ENCODE results near the gene CPA2. TPM values are rescaled to one million over a fixed set of nuclear protein-coding genes. Genes with fewer than 3 reads are reported as not detected.
A peak's percentile ranks its signal among the peaks of the same experiment; 100 is the strongest.

Gene CPA2
- total RNA-seq, 1 experiment from 2014 or later: not detected

- no peak for DNase-seq (ENCODE audit: low read depth)
Measured at GRCh38 chr7:130279286-130279685, 12.6 kb downstream of the CPA2 start.

GRCh38 chr7:130279906-130280305, 13.2 kb downstream of the CPA2 start:
- no peak for DNase-seq (ENCODE audit: low read depth)

GRCh38 chr7:130281260-130281659, 14.6 kb downstream of the CPA2 start:
- DNase-seq (ENCODE audit: low read depth): peak; percentile 92

- DNase-seq (ENCODE audit: low read depth): peak; percentile 35
Measured at GRCh38 chr7:130286881-130287280, 20.2 kb downstream of the CPA2 start.

- DNase-seq (ENCODE audit: low read depth): no peak
Measured at GRCh38 chr7:130288168-130288567, 21.5 kb downstream of the CPA2 start.

- peak; percentile 76 for DNase-seq (ENCODE audit: low read depth)
Measured at GRCh38 chr7:130288829-130289228, 22.2 kb downstream of the CPA2 start.

- DNase-seq (ENCODE audit: low read depth): no peak
Measured at GRCh38 chr7:130289478-130289877, 22.8 kb downstream of the CPA2 start.

- DNase-seq (ENCODE audit: low read depth): peak; percentile 74
Measured at GRCh38 chr7:130290745-130291144, 24.1 kb downstream of the CPA2 start.

GRCh38 chr7:130292682-130293257, 26.1 kb downstream of the CPA2 start, which contains the start of gene CPA4:
Gene CPA4 (plus strand): TSS chr7:130293161. CDS start chr7:130293181, 20 bp downstream.
- peak; percentile 99 for DNase-seq (ENCODE audit: low read depth)

- no peak for DNase-seq (ENCODE audit: low read depth)
Measured at GRCh38 chr7:130293521-130293920, 26.9 kb downstream of the CPA2 start.

GRCh38 chr7:130294314-130294713, 27.7 kb downstream of the CPA2 start:
- peak; percentile 91 for DNase-seq (ENCODE audit: low read depth)

GRCh38 chr7:130296221-130296951, 29.7 kb downstream of the CPA2 start:
- DNase-seq (ENCODE audit: low read depth): no peak

GRCh38 chr7:130297628-130298543, 31.2 kb downstream of the CPA2 start:
- DNase-seq (ENCODE audit: low read depth): no peak

GRCh38 chr7:130298544-130299326, 32.1 kb downstream of the CPA2 start:
- DNase-seq (ENCODE audit: low read depth): no peak

GRCh38 chr7:130299866-130300265, 33.2 kb downstream of the CPA2 start:
- peak; percentile 54 for DNase-seq (ENCODE audit: low read depth)

- no peak for DNase-seq (ENCODE audit: low read depth)
Measured at GRCh38 chr7:130301501-130302020, 34.9 kb downstream of the CPA2 start.

- no peak for DNase-seq (ENCODE audit: low read depth)
Measured at GRCh38 chr7:130302649-130303048, 36.0 kb downstream of the CPA2 start.

- no peak for DNase-seq (ENCODE audit: low read depth)
Measured at GRCh38 chr7:130303127-130303526, 36.5 kb downstream of the CPA2 start.

- DNase-seq (ENCODE audit: low read depth): no peak
Measured at GRCh38 chr7:130303551-130303950, 36.9 kb downstream of the CPA2 start.

GRCh38 chr7:130303982-130304381, 37.3 kb downstream of the CPA2 start:
- DNase-seq (ENCODE audit: low read depth): peak; percentile 14

GRCh38 chr7:130304878-130305277, 38.2 kb downstream of the CPA2 start:
- no peak for DNase-seq (ENCODE audit: low read depth)

Measured in RPMI7951 (cell line).